ENCODE data around the gene VHLL.
"Not testable (repeated sequence)": the region's sequence is repeated elsewhere in the genome, so short reads cannot be mapped to it uniquely, and the experiment has no call there.

The VHLL gene
- total RNA-seq: 0 reads per million in 2 donors

GRCh38 chr1:156298852-156299357, at the start of gene VHLL:
TSS of gene VHLL (minus strand) at chr1:156299307. CDS start at chr1:156299189, 118 bp downstream.
- no peak for DNase-seq

GRCh38 chr1:156347331-156347730, 48.2 kb upstream of the VHLL start:
- no peak for DNase-seq

DNA sequence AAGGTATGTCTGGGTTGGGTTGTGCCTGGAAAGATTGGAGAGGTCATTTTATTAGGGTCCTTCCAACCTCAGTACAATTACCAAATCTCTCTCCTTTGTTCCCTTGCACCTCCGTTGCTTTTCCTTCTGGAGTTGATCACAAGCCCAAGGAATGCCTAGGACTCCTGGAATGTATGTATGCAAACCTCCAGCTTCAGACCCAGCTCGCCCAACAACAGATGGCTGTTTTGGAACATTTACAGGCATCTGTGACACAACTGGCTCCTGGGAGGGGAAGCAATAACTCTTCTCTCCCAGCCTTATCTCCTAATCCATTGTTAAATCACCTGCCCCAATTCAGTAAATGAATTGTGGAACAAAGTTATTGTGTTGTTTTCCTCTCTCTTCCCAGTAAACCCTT, 47.5 kb upstream of the VHLL start:
- DNase-seq: no peak

DNA sequence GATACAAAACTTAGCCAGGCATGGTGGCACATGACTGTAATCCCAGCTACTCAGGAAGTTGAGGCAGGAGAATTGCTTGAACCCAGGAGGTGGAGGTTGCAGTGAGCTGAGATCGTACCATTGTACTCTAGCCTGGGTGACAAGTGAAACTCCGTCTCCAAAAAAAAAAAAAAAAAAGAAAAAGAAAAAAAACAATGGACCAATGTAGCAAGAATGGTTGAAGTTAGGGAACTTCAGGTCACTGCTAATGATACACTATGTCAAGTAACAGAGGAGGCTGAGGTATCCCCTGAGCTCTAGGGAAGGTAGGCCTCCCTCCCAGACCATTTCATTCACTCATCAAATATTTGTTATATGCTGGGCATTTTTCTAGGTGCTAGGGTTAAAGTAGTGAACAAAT, 46.9 kb upstream of the VHLL start:
- DNase-seq: not testable (repeated sequence)

DNA sequence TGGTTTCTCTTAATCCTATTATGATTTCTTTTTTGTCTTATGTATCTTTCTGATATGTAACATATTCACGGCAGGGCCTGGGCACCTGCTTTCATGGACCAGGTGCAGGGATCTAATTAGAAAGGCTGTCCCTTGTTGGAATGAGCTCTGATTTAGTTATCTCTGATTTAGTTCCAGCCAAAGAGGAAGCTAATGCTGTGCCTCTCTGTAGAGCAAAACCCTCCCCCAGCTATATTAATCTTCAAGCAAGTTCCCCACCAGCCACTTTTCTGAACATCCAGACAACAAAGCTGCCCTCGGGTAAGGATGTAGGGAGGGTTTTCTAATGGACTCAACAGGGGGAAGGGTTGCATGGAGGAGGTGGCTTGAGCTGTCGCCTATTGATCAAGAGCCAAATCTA, 45.3 kb upstream of the VHLL start:
- DNase-seq: no peak

GRCh38 chr1:156342166-156342955, 43.3 kb upstream of the VHLL start:
- DNase-seq: no peak

DNA sequence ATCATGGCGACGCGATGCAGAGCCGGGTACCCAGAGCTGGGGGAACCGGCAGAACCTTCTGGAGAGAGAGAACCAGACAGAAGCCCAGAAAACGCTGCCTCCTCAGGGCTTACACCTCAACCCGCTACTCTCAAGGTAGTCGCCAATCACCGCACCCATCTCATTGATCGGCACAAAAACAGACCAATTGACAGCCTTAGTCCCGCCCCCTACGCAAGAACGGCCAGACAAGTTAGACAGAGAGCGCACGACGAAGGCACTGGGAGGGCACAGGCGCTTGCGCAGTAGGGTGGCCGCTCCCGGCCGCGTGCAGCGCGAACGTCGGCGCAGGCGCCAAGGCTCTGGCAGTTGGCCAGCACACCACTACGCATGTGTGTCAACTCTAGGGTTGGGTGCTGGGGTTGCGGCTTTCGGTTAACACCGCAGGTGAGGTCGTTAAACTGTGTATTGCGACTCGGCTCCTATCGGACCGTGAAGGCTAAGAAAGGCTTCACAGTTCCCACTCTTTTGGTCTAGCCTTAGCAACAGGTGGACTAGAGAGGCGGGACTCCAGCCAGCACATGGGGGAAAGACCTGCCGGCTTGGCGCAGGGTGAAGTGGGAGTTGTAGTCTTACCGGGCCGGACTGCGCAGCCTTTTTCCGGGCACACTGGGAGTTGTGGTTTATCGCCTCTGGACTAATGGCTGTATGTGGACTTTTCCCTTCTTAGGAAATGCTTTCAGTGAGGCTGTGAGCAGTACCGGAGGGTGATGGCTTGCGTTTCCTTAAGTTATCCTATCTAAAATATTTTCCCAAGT, 39.3 kb upstream of the VHLL start, which contains the start of the genes CCT3 and TSACC:
Gene CCT3, minus strand, starts transcription at position 113 of the 797 bp plus-strand sequence. Its CDS starts 108 bp downstream, at position 5.
Gene TSACC, plus strand, starts transcription at position 347 of the 797 bp plus-strand sequence. CDS start 1,232 bp downstream, outside the sequence.
- peak; percentile 94 for DNase-seq

GRCh38 chr1:156337888-156338179, 38.7 kb upstream of the VHLL start:
- no peak for DNase-seq

DNA sequence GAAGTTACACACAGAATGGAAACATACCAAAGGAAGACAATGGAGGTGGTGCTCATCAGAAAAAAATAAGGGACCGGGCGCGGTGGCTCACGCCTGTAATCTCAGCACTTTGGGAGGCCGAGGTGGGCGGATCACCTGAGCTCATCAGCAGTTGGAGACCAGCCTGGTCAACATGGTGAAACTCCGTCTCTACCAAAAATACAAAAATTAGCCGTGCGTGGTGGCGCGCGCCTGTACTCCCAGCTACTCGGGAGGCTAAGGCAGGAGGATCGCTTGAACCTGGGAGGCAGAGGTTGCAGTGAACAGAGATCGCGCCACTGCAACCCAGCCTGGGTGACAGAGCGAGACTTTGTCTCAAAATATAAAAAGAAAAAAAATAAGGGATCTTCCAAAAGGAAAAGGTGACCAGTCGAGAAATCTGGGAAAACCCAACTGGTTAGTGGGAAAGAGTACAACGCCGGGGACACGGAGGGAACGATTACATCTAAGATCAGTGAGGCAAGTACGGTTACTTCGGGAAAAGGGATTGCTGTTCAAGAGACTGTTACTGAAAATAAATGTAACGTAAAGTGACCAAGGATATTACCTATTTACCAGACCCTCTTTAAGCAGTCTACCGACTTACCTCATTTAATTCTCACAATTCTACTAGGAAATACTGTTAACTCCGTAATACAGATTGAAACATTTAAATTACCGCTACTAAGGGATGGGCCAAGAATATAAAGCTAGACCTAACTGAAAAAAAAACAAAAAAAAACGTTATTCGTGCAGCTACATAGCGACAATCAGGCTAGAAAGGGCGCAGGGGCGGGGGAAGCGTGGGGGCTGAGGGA, 38.2 kb upstream of the VHLL start:
- no peak for DNase-seq

- DNase-seq: no peak
Measured at GRCh38 chr1:156336242-156336641, 37.1 kb upstream of the VHLL start.

DNA sequence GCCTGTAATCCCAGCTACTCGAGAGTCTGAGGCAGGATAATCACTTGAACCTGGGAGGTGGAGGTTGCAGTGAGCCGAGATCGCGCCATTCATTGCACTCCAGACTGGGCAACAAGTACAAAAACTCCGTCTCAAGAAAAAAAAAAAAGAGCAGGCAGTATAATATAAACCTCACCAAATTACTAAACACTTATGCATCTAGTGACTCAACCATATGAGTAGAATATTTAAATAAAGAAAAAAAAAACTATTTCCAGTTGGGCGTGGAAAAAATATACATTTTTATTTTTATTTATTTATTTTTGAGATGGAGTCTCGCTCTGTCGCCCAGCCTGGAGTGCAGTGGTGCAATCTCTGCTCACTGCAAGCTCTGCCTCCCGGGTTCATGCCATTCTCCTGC, 24.1 kb upstream of the VHLL start:
- DNase-seq: not testable (repeated sequence)

- DNase-seq: no peak
Measured at GRCh38 chr1:156320560-156320959, 21.5 kb upstream of the VHLL start.

DNA sequence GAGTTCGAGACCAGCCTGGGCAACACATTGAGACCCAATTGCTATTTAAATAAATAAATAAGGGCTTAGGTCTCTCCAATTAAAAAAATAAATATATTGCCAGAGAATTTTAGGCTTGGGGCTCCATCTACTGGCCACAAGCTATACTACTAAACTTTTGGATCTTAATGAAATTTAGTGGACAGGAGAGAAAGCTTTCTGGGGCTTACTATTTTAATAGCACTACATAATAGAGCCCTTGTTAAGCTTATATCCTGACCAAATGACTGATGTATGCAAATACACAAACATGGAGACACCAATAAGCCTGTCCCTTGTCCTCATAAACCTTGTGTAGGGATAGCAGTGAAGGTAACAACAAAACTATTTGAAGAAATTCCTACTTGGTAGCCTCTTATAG, 20.6 kb upstream of the VHLL start:
- no peak for DNase-seq

GRCh38 chr1:156316909-156317308, 17.8 kb upstream of the VHLL start:
- DNase-seq: no peak

GRCh38 chr1:156310962-156311361, 11.9 kb upstream of the VHLL start:
- DNase-seq: no peak

DNA sequence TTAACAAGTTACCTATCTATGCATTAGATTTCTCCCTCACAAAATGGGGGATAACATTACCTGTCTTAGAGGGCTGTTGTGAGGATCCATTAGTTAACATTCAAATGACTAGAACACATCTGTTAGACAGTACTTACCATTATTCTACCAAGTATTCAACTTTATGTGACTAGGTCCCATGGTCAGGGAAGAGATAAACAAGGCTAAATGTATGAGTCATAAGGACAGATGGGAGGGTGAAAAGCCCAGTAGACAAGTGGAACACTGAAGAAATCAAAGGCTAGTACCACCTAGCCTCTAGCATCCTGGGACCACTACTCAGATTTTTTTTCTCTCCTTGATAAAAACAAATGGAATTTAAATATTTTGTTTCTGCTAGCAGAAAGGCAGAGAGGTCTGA, 9.0 kb upstream of the VHLL start:
- DNase-seq: no peak

GRCh38 chr1:156305215-156305614, 6.1 kb upstream of the VHLL start:
- DNase-seq: no peak

GRCh38 chr1:156303241-156303640, 4.1 kb upstream of the VHLL start:
- DNase-seq: no peak

- DNase-seq: no peak
Measured at GRCh38 chr1:156295391-156295947, 3.6 kb downstream of the VHLL start, which contains the start of gene GLMP. TSS of gene GLMP (minus strand) at chr1:156295679. CDS start at chr1:156295645, 34 bp downstream.

DNA sequence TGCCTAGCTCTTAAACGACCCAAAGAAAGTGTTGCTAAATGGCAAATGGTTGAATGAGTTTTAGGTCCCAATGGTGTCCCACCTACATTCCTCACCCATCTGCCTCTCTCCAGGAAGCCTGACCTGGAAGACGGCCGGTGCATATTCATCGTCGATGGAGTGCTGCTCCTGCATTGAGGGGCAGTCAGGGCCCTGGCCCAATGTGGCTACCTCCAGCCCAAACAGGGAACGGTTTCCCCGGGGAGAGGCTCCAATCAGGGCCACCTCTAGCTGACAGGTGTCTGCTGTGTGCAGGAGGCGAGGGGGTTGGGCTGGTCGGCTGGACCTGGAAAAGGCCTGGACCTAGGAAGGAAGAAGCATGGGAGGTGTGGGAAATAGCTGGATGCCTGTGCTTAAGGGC, 5.2 kb downstream of the VHLL start:
- no peak for DNase-seq

DNA sequence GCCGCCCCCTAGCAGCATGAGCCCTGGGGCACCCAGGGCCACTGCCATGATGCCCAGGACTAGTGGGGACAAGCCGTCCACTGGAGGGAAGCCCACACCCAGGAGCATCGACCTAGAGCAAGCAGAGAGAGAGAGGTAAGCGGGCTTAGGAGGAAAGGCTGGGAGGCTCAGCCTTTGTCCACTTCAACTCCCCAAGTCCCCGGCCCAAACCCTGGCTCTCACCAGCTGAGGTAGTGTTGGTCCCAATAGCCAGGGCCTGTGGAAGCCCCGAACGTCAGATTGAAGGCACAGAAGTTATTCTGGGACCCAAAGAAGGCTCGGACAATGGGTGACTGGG, 6.0 kb downstream of the VHLL start:
- DNase-seq: no peak

- DNase-seq: no peak
Measured at GRCh38 chr1:156291226-156292061, 7.7 kb downstream of the VHLL start.

Measured in activated gamma-delta T cell (primary cell).